SK-N-SH treated with all-trans-retinoic acid at 6 μM for 48 hours (cell line): ENCODE measurements around the gene MADD.

Experiments used
- ATAC-seq: fragments of 200-7000 bp; cut with Tn5 transposase; 3 replicates; pipeline ENCODE4 v1.9.1; 2020; ENCODE audit warnings: mild to moderate bottlenecking, moderate library complexity
- ARNTL ChIP-seq: fragments of 450-650 bp; formaldehyde crosslinking; IDR thresholded peaks from 2 replicates; pipeline ENCODE4 v1.5.0; 2020; ENCODE audit warnings: low read depth, mild to moderate bottlenecking, moderate library complexity, borderline replicate concordance
- BACH2 ChIP-seq: fragments of 250-450 bp; sonication (Bioruptor Pico); IDR thresholded peaks from 2 replicates; pipeline ENCODE4 v1.9.0; 2021; ENCODE audit warnings: mild to moderate bottlenecking, borderline replicate concordance
- CSDC2 ChIP-seq: fragments of 250-450 bp; sonication (Bioruptor Pico); IDR thresholded peaks from 2 replicates; pipeline ENCODE4 v1.5.0; 2020; ENCODE audit warnings: mild to moderate bottlenecking, moderate library complexity
- GLIS3 ChIP-seq: fragments of 250-450 bp; sonication (Bioruptor Pico); IDR thresholded peaks from 2 replicates; pipeline ENCODE4 v1.5.0; 2020; ENCODE audit warnings: mild to moderate bottlenecking, moderate library complexity
- ISL1 ChIP-seq: fragments of 250-450 bp; sonication (Bioruptor Pico); IDR thresholded peaks from 2 replicates; pipeline ENCODE4 v2.1.2; 2022; ENCODE audit warnings: mild to moderate bottlenecking, moderate library complexity
- PPARA ChIP-seq: fragments of 250-450 bp; sonication (Bioruptor Pico); IDR thresholded peaks from 2 replicates; pipeline ENCODE4 v1.5.0; 2020; ENCODE audit warnings: mild to moderate bottlenecking, borderline replicate concordance
- RARB ChIP-seq: fragments of 250-450 bp; sonication (Bioruptor Pico); IDR thresholded peaks from 2 replicates; pipeline ENCODE4 v1.8.0; 2021; ENCODE audit warnings: mild to moderate bottlenecking, moderate library complexity
- SNAI2 ChIP-seq: fragments of 250-450 bp; sonication (Bioruptor Pico); IDR thresholded peaks from 2 replicates; pipeline ENCODE4 v1.5.0; 2020; ENCODE audit warnings: mild to moderate bottlenecking, moderate library complexity
- TCF4 ChIP-seq: fragments of 250-450 bp; sonication (Bioruptor Pico); IDR thresholded peaks from 2 replicates; pipeline ENCODE4 v1.8.0; 2021; ENCODE audit warnings: mild to moderate bottlenecking, moderate library complexity, borderline replicate concordance
- ZC3H10 ChIP-seq: fragments of 250-450 bp; sonication (Bioruptor Pico); IDR thresholded peaks from 2 replicates; pipeline ENCODE4 v1.5.1; 2021; ENCODE audit warnings: mild to moderate bottlenecking, moderate library complexity
- ZFP3 ChIP-seq: fragments of 250-450 bp; sonication (Bioruptor Pico); IDR thresholded peaks from 2 replicates; pipeline ENCODE4 v1.5.0; 2020; ENCODE audit warnings: mild to moderate bottlenecking, moderate library complexity
- ZFP30 ChIP-seq: fragments of 450-650 bp; formaldehyde crosslinking; IDR thresholded peaks from 2 replicates; pipeline ENCODE4 v1.5.0; 2022; ENCODE audit warnings: mild to moderate bottlenecking, moderate library complexity
- ZNF565 ChIP-seq: fragments of 450-650 bp; formaldehyde crosslinking; conservative IDR thresholded peaks from 2 replicates; pipeline ENCODE4 v1.5.0; 2020; ENCODE audit warnings: low read depth, mild to moderate bottlenecking, moderate library complexity
- ZNF70 ChIP-seq: fragments of 450-650 bp; formaldehyde crosslinking; IDR thresholded peaks from 2 replicates; pipeline ENCODE4 v1.5.0; 2020; ENCODE audit warnings: mild to moderate bottlenecking, moderate library complexity
- ZNF8 ChIP-seq: fragments of 450-650 bp; formaldehyde crosslinking; IDR thresholded peaks from 2 replicates; pipeline ENCODE4 v1.5.0; 2020; ENCODE audit warnings: mild to moderate bottlenecking, moderate library complexity
- TF ChIP-seq, protein P1 (sequence below): fragments of 250-450 bp; sonication (Bioruptor Pico); IDR thresholded peaks from 2 replicates; pipeline ENCODE4 v1.5.0; 2020; ENCODE audit warnings: mild to moderate bottlenecking, moderate library complexity
- TF ChIP-seq, protein P2 (sequence below): fragments of 250-450 bp; sonication (Bioruptor Pico); IDR thresholded peaks from 2 replicates; pipeline ENCODE4 v1.8.0; 2021; ENCODE audit warnings: low read depth, mild to moderate bottlenecking, moderate library complexity, borderline replicate concordance
- TF ChIP-seq, protein P3 (sequence below): fragments of 250-450 bp; sonication (Bioruptor Pico); IDR thresholded peaks from 2 replicates; pipeline ENCODE4 v1.8.0; 2020; ENCODE audit warnings: mild to moderate bottlenecking, moderate library complexity, borderline replicate concordance
- TF ChIP-seq, protein P4 (sequence below): fragments of 250-450 bp; sonication (Bioruptor Pico); IDR thresholded peaks from 2 replicates; pipeline ENCODE4 v1.5.1; 2020; ENCODE audit warnings: low read depth, mild to moderate bottlenecking, moderate library complexity
- TF ChIP-seq, protein P5 (sequence below): fragments of 250-450 bp; sonication (Bioruptor Pico); IDR thresholded peaks from 2 replicates; pipeline ENCODE4 v1.5.1; 2021; ENCODE audit warnings: mild to moderate bottlenecking, moderate library complexity

Gene MADD

DNA sequence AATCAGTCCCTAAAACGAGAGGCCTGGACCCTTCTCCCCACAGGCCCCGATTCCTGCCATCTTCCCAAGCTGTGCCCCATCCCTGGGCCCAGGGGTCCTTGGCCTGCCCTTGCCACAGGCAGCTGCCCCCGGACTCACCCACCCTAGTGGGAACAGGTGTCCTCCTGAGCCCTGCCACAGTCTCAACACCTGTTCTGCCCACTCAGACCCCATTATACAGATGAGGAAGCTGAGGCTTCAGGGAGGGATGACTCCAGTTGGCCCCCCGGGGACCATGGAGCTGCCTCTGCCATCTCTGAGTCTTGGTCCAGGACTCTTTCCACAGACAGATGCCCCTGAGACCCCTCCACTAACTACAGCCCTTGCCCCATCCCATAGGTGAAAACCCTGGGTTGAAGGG lies 66.7 kb downstream of the MADD start:
- ATAC-seq = no peak
- TF ChIP-seq ZFP30 (CRISPR knock-in tag) (no peak), ZFP3 (CRISPR knock-in tag) (no peak), ZNF565 (CRISPR knock-in tag) (no peak), SNAI2 (CRISPR knock-in tag) (no peak)
- TF ChIP-seq, protein P1, sequence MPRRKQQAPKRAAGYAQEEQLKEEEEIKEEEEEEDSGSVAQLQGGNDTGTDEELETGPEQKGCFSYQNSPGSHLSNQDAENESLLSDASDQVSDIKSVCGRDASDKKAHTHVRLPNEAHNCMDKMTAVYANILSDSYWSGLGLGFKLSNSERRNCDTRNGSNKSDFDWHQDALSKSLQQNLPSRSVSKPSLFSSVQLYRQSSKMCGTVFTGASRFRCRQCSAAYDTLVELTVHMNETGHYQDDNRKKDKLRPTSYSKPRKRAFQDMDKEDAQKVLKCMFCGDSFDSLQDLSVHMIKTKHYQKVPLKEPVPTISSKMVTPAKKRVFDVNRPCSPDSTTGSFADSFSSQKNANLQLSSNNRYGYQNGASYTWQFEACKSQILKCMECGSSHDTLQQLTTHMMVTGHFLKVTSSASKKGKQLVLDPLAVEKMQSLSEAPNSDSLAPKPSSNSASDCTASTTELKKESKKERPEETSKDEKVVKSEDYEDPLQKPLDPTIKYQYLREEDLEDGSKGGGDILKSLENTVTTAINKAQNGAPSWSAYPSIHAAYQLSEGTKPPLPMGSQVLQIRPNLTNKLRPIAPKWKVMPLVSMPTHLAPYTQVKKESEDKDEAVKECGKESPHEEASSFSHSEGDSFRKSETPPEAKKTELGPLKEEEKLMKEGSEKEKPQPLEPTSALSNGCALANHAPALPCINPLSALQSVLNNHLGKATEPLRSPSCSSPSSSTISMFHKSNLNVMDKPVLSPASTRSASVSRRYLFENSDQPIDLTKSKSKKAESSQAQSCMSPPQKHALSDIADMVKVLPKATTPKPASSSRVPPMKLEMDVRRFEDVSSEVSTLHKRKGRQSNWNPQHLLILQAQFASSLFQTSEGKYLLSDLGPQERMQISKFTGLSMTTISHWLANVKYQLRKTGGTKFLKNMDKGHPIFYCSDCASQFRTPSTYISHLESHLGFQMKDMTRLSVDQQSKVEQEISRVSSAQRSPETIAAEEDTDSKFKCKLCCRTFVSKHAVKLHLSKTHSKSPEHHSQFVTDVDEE (CRISPR knock-in tag) = no peak

DNA sequence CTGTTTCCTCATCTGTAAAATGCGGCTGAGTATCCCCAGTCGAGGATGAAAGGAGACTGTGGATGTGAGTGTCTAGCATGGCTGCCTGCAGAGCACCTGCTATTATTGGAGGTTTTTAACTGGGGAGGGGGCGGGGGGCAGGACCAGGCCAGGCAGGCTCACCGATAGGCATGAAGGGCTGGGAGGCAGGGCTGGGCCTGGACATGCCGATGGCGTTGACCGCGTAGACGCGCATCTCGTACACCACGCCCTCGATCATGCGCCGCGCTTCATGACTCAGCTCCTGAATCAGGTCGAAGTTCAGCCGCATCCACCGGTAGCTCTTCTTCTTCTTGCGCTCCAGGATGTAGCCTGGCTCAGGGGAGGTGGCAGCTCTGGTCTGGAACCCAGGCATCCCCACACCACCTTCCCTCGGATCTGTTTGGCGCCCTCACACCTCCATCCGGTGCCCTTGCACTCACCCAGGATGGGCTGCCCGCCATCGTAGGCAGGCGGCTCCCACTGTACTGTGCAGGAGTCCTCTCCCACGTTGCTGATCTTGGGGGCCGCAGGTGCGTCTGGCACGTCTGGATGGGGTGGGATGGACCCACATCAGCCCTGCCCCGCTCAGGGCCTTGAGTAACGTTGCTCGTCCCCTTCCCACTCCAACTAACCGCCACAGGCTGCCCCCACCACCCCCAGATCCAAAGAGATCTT lies 67.4 kb downstream of the MADD start:
- TF ChIP-seq, protein P1 (CRISPR knock-in tag) = no peak
- TF ChIP-seq, protein P2, sequence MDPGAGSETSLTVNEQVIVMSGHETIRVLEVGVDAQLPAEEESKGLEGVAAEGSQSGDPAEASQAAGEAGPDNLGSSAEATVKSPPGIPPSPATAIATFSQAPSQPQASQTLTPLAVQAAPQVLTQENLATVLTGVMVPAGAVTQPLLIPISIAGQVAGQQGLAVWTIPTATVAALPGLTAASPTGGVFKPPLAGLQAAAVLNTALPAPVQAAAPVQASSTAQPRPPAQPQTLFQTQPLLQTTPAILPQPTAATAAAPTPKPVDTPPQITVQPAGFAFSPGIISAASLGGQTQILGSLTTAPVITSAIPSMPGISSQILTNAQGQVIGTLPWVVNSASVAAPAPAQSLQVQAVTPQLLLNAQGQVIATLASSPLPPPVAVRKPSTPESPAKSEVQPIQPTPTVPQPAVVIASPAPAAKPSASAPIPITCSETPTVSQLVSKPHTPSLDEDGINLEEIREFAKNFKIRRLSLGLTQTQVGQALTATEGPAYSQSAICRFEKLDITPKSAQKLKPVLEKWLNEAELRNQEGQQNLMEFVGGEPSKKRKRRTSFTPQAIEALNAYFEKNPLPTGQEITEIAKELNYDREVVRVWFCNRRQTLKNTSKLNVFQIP = no peak
- TF ChIP-seq ZFP3 (CRISPR knock-in tag) = no peak
- TF ChIP-seq ARNTL = no peak
- TF ChIP-seq TCF4 (CRISPR knock-in tag) = no peak
- TF ChIP-seq ISL1 (CRISPR knock-in tag) = no peak
- no peak for TF ChIP-seq BACH2
- no peak for ATAC-seq

DNA sequence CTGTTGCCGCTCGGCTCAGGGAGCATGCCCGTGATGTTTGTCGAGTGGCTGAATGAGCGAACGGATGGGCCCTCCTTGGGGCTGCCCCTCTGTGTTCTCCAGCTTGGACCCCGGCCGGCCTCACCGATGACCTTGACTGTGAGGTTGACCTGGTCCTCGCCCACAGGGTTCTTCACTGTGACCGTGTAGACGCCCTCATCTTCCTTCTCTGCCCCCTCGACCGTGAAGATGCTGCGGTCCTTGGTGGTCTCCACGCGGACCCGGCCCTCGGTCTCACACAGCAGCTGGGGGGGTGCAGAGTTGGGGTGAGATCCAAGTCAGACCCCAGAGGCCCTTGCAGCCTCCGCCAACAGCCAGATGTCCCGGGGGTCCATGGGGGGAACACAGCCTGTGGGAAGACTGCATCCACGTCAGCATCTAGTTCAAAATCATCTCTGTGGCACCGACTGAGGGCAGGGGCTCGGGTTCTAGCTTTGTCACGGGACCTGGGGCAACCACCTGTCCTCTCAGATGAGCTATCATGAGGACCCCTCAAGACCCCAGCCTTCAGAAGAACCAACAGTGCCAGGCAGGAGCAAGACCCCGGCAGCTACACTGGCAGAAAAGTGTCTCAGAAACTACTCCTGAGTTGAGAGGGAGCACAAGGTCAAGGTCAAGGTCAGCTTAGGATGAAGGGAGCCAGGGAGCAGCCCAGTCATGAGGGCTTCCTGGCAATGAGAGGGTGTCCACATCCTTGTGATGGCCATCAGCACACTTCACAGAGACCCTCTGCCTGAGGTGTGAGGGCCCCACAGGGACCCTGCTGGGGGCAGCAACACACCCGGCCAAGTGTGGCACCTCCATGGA lies 68.7 kb downstream of the MADD start:
- TF ChIP-seq PPARA (CRISPR knock-in tag) (no peak), TCF4 (CRISPR knock-in tag) (no peak), ZNF8 (CRISPR knock-in tag) (no peak), ZFP30 (CRISPR knock-in tag) (no peak), ZC3H10 (CRISPR knock-in tag) (no peak), RARB (CRISPR knock-in tag) (no peak), ISL1 (CRISPR knock-in tag) (no peak), GLIS3 (no peak), CSDC2 (CRISPR knock-in tag) (no peak), ZNF70 (no peak)
- TF ChIP-seq, protein P3, sequence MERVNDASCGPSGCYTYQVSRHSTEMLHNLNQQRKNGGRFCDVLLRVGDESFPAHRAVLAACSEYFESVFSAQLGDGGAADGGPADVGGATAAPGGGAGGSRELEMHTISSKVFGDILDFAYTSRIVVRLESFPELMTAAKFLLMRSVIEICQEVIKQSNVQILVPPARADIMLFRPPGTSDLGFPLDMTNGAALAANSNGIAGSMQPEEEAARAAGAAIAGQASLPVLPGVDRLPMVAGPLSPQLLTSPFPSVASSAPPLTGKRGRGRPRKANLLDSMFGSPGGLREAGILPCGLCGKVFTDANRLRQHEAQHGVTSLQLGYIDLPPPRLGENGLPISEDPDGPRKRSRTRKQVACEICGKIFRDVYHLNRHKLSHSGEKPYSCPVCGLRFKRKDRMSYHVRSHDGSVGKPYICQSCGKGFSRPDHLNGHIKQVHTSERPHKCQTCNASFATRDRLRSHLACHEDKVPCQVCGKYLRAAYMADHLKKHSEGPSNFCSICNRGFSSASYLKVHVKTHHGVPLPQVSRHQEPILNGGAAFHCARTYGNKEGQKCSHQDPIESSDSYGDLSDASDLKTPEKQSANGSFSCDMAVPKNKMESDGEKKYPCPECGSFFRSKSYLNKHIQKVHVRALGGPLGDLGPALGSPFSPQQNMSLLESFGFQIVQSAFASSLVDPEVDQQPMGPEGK = no peak
- TF ChIP-seq, protein P4, sequence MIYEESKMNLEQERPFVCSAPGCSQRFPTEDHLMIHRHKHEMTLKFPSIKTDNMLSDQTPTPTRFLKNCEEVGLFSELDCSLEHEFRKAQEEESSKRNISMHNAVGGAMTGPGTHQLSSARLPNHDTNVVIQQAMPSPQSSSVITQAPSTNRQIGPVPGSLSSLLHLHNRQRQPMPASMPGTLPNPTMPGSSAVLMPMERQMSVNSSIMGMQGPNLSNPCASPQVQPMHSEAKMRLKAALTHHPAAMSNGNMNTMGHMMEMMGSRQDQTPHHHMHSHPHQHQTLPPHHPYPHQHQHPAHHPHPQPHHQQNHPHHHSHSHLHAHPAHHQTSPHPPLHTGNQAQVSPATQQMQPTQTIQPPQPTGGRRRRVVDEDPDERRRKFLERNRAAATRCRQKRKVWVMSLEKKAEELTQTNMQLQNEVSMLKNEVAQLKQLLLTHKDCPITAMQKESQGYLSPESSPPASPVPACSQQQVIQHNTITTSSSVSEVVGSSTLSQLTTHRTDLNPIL (CRISPR knock-in tag) = no peak
- TF ChIP-seq, protein P5, sequence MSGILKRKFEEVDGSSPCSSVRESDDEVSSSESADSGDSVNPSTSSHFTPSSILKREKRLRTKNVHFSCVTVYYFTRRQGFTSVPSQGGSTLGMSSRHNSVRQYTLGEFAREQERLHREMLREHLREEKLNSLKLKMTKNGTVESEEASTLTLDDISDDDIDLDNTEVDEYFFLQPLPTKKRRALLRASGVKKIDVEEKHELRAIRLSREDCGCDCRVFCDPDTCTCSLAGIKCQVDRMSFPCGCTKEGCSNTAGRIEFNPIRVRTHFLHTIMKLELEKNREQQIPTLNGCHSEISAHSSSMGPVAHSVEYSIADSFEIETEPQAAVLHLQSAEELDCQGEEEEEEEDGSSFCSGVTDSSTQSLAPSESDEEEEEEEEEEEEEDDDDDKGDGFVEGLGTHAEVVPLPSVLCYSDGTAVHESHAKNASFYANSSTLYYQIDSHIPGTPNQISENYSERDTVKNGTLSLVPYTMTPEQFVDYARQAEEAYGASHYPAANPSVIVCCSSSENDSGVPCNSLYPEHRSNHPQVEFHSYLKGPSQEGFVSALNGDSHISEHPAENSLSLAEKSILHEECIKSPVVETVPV (CRISPR knock-in tag) = no peak
- TF ChIP-seq, protein P2 = no peak
- ATAC-seq = no peak
